A549 treated with GW870086 at 1 μM for 4 hours (cell line): ENCODE data around the gene DCAF12. TPM values are rescaled to one million over a fixed set of nuclear protein-coding genes. Genes with fewer than 3 reads are reported as not detected.

ENCODE experiments used
- total RNA-seq: library from RNA; stranded (reverse); fragments of 200-300 nt; extraction: Qiagen RNA extraction; gene quantifications from 5 replicates; pipeline ENCODE4 v1.2.3, GENCODE V29; 2022; ENCODE audit warnings: low read depth

Gene DCAF12
- 33.7 to 42.4 TPM (median 40.9 TPM) in 5 replicates for total RNA-seq

DNA sequence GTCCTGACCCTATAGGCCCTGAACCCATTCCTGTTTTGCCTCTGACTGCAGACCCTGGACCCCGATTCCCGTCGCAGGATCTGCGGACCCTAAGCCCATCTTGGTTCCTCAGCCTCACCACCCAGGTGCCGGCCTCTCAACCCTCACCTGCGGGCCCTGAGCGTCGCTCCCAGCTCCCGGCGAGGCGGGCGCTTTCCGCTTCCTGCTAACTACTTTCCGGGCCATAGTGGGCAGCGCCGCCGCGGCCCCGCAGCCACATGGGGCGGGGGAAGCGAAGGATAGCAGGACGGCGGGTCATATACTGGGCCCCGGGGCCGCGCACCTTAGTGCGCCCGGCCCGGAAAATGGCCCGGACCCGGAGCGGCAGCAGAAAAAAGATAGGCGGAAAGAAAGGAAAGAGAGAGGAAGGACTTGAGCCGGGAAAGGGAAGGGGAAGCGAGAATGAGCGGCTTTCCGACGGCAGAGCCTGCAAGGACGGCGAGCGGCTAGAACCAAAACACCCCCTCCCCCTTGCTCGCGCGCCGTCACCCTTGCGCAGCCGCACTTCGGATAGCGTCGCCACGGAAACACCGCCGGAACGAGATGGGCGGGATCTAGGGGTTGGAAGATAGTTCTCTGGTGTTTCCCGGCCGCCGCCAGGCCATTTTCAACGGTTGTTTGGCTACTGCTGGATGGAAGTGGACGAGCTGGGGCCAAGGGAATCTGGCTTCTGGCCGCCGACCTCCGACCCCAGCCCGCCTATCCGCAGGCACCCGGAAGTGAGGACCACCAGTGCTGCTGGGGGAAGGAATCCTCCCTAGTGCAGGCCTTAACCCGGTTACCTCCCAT is at the start of gene DCAF12:
Gene DCAF12 (minus strand): TSS at position 492 of the 828 bp plus-strand sequence. CDS start 267 bp downstream, at position 225.

DNA sequence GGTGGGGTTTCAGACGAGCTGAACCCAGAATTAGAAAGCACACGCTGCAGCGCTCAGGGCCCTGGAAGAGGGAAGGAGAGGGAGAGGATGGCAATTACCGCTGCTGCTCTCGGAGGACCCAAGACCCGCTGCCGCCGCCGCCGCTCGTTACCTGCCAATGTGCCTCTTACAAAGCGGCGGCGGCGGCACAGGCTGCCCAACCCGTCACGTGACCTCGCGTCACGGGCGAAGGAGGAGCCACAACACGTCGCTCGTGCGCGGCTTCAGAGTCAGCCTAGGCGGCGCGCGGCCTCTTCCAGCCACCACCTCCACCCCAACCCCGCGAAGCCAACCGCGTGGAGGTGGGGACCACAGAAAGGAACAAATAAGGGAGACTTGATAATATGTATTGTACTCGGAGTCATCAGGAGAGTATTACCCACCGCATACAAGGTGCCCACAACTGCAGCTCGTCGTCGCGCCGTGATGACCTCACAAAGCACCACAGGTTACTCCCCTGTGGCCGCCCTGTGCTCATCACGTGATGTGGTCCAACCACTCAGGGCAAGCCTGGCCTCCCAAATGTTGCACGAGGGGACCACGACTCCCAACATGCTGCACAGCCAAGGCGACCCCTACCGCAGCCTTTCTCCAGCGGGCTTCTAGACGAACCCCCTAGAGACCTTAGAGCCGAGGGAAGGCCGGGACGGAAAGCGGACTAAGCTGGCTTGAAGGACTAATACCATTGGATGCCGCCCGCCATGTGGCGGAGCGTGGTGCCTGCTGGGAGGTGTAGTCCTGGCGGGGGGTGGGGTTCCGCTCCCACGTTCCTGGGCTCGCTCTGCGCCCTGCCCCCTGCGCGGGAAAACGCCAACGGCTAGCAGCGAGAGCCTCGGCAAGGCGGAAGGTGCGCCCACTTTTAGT is 77.5 kb downstream of the DCAF12 start, which contains the start of gene UBAP2:
Gene UBAP2 (minus strand): TSS at position 161 of the 903 bp plus-strand sequence. CDS start 31,739 bp downstream, outside the sequence.

Other genes starting within 250 kb of the DCAF12 start
- 37.1 to 44.5 TPM (median 44.0 TPM) in 5 replicates for gene UBAP2, start 77.8 kb downstream of the DCAF12 start, total RNA-seq
- gene UBAP1, start 52.3 kb upstream of the DCAF12 start, total RNA-seq: 47.0 to 53.4 TPM (median 50.4 TPM) in 5 replicates
- gene KIF24, start 202.6 kb upstream of the DCAF12 start, total RNA-seq: 2.7 to 3.8 TPM (median 3.2 TPM) in 5 replicates
- gene NUDT2, start 202.9 kb upstream of the DCAF12 start, total RNA-seq: 23.3 to 27.4 TPM (median 24.8 TPM) in 5 replicates